Smooth muscle cell of the brain vasculature (primary cell): ENCODE data around the gene REM1.
"Not testable (repeated sequence)": the region's sequence is repeated elsewhere in the genome, so short reads cannot be mapped to it uniquely, and the experiment has no call there.

Experiments
- DNase-seq: peaks from one replicate; pipeline ENCODE4 v3.0.0-alpha.2; 2012; ENCODE audit warnings: low read depth, low spot score

Gene REM1

GRCh38 chr20:31485450-31486339 is 10.6 kb downstream of the REM1 start:
- no peak for DNase-seq

- DNase-seq: no peak
These were observed 13.0 kb downstream of the REM1 start for GRCh38 chr20:31488115-31488514.

- no peak for DNase-seq
These were observed 14.1 kb downstream of the REM1 start for GRCh38 chr20:31489152-31489551.

- DNase-seq: no peak
These were observed 15.7 kb downstream of the REM1 start for GRCh38 chr20:31490752-31491151.

GRCh38 chr20:31494131-31494530 is 19.0 kb downstream of the REM1 start:
- DNase-seq: no peak

GRCh38 chr20:31496761-31497295 is 21.7 kb downstream of the REM1 start:
- DNase-seq: no peak

GRCh38 chr20:31497838-31498540 is 22.9 kb downstream of the REM1 start:
- DNase-seq: no peak

GRCh38 chr20:31500527-31500926 is 25.4 kb downstream of the REM1 start:
- DNase-seq: no peak

- peak; percentile 49 for DNase-seq
These were observed 28.0 kb downstream of the REM1 start for GRCh38 chr20:31502884-31503673.

GRCh38 chr20:31505903-31506302 is 30.8 kb downstream of the REM1 start:
- DNase-seq: no peak

- no peak for DNase-seq
These were observed 33.6 kb downstream of the REM1 start for GRCh38 chr20:31508517-31509244.

- DNase-seq: peak; percentile 95
These were observed 39.3 kb downstream of the REM1 start, which contains the start of gene HM13 for GRCh38 chr20:31514154-31515071. Gene HM13, plus strand, starts transcription at chr20:31514442. Its CDS starts 110 bp downstream, at chr20:31514552.

- DNase-seq: no peak
These were observed 40.1 kb downstream of the REM1 start for GRCh38 chr20:31515072-31515774.

GRCh38 chr20:31515775-31516107 is 40.7 kb downstream of the REM1 start:
- DNase-seq: no peak

- DNase-seq: no peak
These were observed 41.1 kb downstream of the REM1 start for GRCh38 chr20:31516166-31516565.

- no peak for DNase-seq
These were observed 41.6 kb downstream of the REM1 start for GRCh38 chr20:31516651-31517050.

- DNase-seq: no peak
These were observed 42.3 kb downstream of the REM1 start for GRCh38 chr20:31517373-31517772.

- DNase-seq: not testable (repeated sequence)
These were observed 46.2 kb downstream of the REM1 start for GRCh38 chr20:31521267-31521666.

- no peak for DNase-seq
These were observed 47.6 kb downstream of the REM1 start for GRCh38 chr20:31522731-31523130.
